K562 (cell line): ENCODE data around the gene PLSCR5. TPM values are rescaled to one million over a fixed set of nuclear protein-coding genes. Genes with fewer than 3 reads are reported as not detected.

Experiments
- ATAC-seq: fragments of 200-7000 bp; cut with Tn5 transposase; 3 replicates; pipeline ENCODE4 v1.9.1; 2020; ENCODE audit warnings: moderate library complexity
- BruUV-seq: library from RNA; stranded (reverse); fragments of 400-500 nt; replicated peaks from 2 replicates; lab custom pipeline; 2021; lab: Mats Ljungman, UMichigan
- CTCF ChIA-PET: fragments of 300-600 bp; formaldehyde crosslinking; extraction: SDS; loops from one replicate; lab custom pipeline; 2021; ENCODE audit warnings: low intra/inter-chr PET ratio; lab: Yijun Ruan, JAX
- POLR2A ChIA-PET: fragments of 300-600, 350-650 bp; sonication (Branson Sonifier 250); formaldehyde crosslinking; extraction: SDS; loops from one replicate; lab custom pipeline; 2021; ENCODE audit warnings: antibody characterized with exemption, inconsistent platforms; lab: Yijun Ruan, JAX
- DNase-seq, 4 experiments: peaks; one replicate each; pipeline versions ENCODE4 v3.0.0 to v3.0.0-alpha.2; 2011 to 2018; ENCODE audit warnings: low spot score in 3 of 4, mixed read lengths in 3 of 4; ENCODE audit errors: extremely low read depth in 1 of 4
- FAIRE-seq: peaks from 2 replicates; lab custom pipeline; 2011; peaks lifted over from hg19 to GRCh38; lab: Jason Lieb, UNC
- H2AFZ ChIP-seq: 2 replicates; pipeline ENCODE4 v1.6.0; 2011; ENCODE audit warnings: low read depth, low read length, control low read depth, inconsistent platforms
- H3K27ac ChIP-seq: fragments of 200-600 bp; 3 replicates; pipeline ENCODE4 v1.8.0; 2011; ENCODE audit warnings: low read depth, mild to moderate bottlenecking, control low read depth, inconsistent platforms, low read length, moderate library complexity, mixed read lengths; ENCODE audit errors: extremely low read depth
- H3K27me3 ChIP-seq, 2 experiments: fragments of 300-600 bp in 1 of 2; 2 replicates in 1 of 2; 3 replicates in 1 of 2; pipeline versions ENCODE4 v1.6.0 to v1.8.0; 2011; ENCODE audit warnings: inconsistent platforms in 2 of 2, low read length in 2 of 2, mild to moderate bottlenecking in 1 of 2, mixed read lengths in 1 of 2, moderate library complexity in 1 of 2; ENCODE audit not compliant: control insufficient read depth in 2 of 2, insufficient read depth in 2 of 2
- H3K36me3 ChIP-seq: fragments of 300-600 bp; 3 replicates; pipeline ENCODE4 v1.8.0; 2011; ENCODE audit warnings: mild to moderate bottlenecking, low read length, inconsistent platforms; ENCODE audit not compliant: control insufficient read depth, insufficient read depth
- H3K4me1 ChIP-seq, 2 experiments: fragments of 200-600 bp in 1 of 2; replicated peaks in 1 of 2; 2 replicates in 1 of 2; 3 replicates in 1 of 2; pipeline versions ENCODE4 v1.5.1 to v1.8.0; 2011; ENCODE audit warnings: inconsistent platforms in 2 of 2, low read length in 2 of 2, mild to moderate bottlenecking in 1 of 2, mixed read lengths in 1 of 2, moderate library complexity in 1 of 2; ENCODE audit not compliant: control insufficient read depth in 2 of 2, insufficient read depth in 2 of 2
- H3K4me2 ChIP-seq: 2 replicates; pipeline ENCODE4 v1.6.1; 2011; ENCODE audit warnings: low read length, control low read depth, inconsistent platforms, mixed read lengths; ENCODE audit not compliant: insufficient read depth
- H3K4me3 ChIP-seq: fragments of 200-600 bp; sonication (generic), shearing (Covaris generic); 2 replicates; pipeline ENCODE4 v1.5.1; 2016; ENCODE audit warnings: control low read depth, inconsistent platforms
- H3K79me2 ChIP-seq: fragments of 200-600 bp; 3 replicates; pipeline ENCODE4 v1.8.0; 2011; ENCODE audit warnings: low read length, inconsistent platforms; ENCODE audit not compliant: control insufficient read depth, insufficient read depth
- H3K9ac ChIP-seq, 2 experiments: 2 replicates each; pipeline versions ENCODE4 v1.6.0 to v1.6.1; 2011; ENCODE audit warnings: low read depth in 2 of 2, low read length in 2 of 2, control low read depth in 1 of 2, inconsistent platforms in 1 of 2, mild to moderate bottlenecking in 1 of 2, mixed read lengths in 1 of 2; ENCODE audit not compliant: insufficient read depth in 1 of 2
- H3K9me1 ChIP-seq: one replicate; pipeline ENCODE4 v1.6.0; 2011; ENCODE audit warnings: inconsistent platforms, mild to moderate bottlenecking, low read length, moderate library complexity; ENCODE audit not compliant: control insufficient read depth, insufficient read depth
- H3K9me3 ChIP-seq: replicated peaks from 2 replicates; pipeline ENCODE4 v1.5.1; 2011; ENCODE audit warnings: low read depth, low read length, inconsistent platforms; ENCODE audit not compliant: control insufficient read depth, insufficient read depth
- H4K20me1 ChIP-seq: replicated peaks from 2 replicates; pipeline ENCODE4 v1.6.1; 2011; ENCODE audit warnings: low read length, inconsistent platforms, mixed read lengths; ENCODE audit not compliant: control insufficient read depth, insufficient read depth
- EGR1 ChIP-seq: fragments of 450-650 bp; conservative IDR thresholded peaks from 2 replicates; pipeline ENCODE4 v1.6.1; 2017; ENCODE audit warnings: mild to moderate bottlenecking
- IFI16 ChIP-seq: fragments of 250-450 bp; sonication (Bioruptor Pico); IDR thresholded peaks from 2 replicates; pipeline ENCODE4 v2.1.2; 2022; ENCODE audit warnings: mild to moderate bottlenecking, inconsistent platforms
- NR3C1 ChIP-seq: sonication (generic); formaldehyde crosslinking; IDR thresholded peaks from 2 replicates; pipeline ENCODE4 v1.8.1; 2022; ENCODE audit warnings: missing genetic modification reagents
- POLR2B ChIP-seq: fragments of 450-650 bp; IDR thresholded peaks from 2 replicates; pipeline ENCODE4 v1.6.1; 2018; ENCODE audit warnings: low read depth; ENCODE audit not compliant: partially characterized antibody
- STAT5A ChIP-seq: IDR thresholded peaks from 2 replicates; pipeline ENCODE4 v1.6.1; 2012; ENCODE audit warnings: low read length, inconsistent platforms, borderline replicate concordance
- THRAP3 ChIP-seq: fragments of 450-650 bp; IDR thresholded peaks from 2 replicates; pipeline ENCODE4 v1.6.1; 2016; ENCODE audit warnings: mild to moderate bottlenecking, inconsistent platforms, borderline replicate concordance
- in situ Hi-C: fragments of 300-500 bp; cut with MboI; formaldehyde crosslinking; loops from 4 replicates; pipeline ENCODE4 v1.15.0; 2018; ENCODE audit warnings: inconsistent platforms, mixed read lengths
- intact Hi-C: fragments of 100-400 bp; cut with micrococcal nuclease; formaldehyde crosslinking; loops from 2 replicates; pipeline ENCODE4 v1.14.2; 2022
- polyA plus RNA-seq, 8 experiments: library from polyadenylated mRNA; depleted of rRNA in 4 of 8; stranded (reverse) in 5 of 8; unstranded in 3 of 8; fragments of >200 nt; fragmentation: Nextera tagmentation in 2 of 8; fragmentation: Illumina TruSeq in 1 of 8; extraction: Ambion mirVana in 2 of 8; extraction: Trizol in 1 of 8; gene quantifications; 2 replicates each; pipeline versions ENCODE4 v1.2.1 to v1.2.3, GENCODE V29; 2011 to 2014; ENCODE audit warnings: inconsistent platforms in 1 of 8, missing spikeins in 1 of 8
- small RNA-seq: library from RNA; depleted of rRNA; stranded (forward); fragments of <200 nt; gene quantifications from one replicate; pipeline ENCODE3, GENCODE V24; 2014
- total RNA-seq, 7 experiments: library from RNA; depleted of rRNA in 6 of 7; stranded (reverse); fragments of >200 nt in 6 of 7; fragmentation: Illumina TruSeq in 2 of 7; extraction: Trizol in 2 of 7; gene quantifications; 2 replicates each; pipeline versions ENCODE4 v1.2.1 to v1.2.3, GENCODE V29; 2011 to 2021; ENCODE audit warnings: low replicate concordance in 1 of 7
- TF ChIP-seq, protein P1 (sequence below): IDR thresholded peaks from 2 replicates; pipeline ENCODE4 v1.6.1; 2016; ENCODE audit warnings: missing genetic modification characterization, missing compliant biosample characterization

The PLSCR5 gene
- total and polyA plus RNA-seq, 9 of the 15 experiments (the other 6 are each of a cell fraction or from before 2014, with no cell fraction given), result not detected

DNA sequence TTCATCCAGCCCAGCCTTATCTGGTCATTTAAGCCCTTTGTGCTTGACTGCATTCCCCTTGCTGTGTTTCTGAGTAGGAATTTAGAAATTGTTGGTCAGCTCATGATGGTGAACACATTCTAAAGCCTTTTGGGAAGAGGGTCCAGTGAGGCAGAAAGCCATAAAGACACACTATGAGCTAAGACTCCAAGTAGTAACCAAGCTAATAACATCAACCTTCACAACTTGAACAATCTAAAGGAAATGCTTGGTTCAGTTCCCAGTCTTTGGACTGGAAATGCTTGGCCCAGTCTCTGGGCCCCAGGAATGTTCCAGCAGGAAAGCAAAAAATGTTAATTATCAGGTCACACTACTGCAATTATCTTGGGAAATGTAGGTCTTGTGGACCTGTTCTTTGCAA lies 68.5 kb downstream of the PLSCR5 start:
- no peak overlapping the region for H3K4me2 ChIP-seq
- no peak for DNase-seq
- no peak for TF ChIP-seq POLR2B
- TF ChIP-seq IFI16 (CRISPR knock-in tag), result no peak
- TF ChIP-seq NR3C1, result no peak
- TF ChIP-seq THRAP3, result no peak
- TF ChIP-seq, protein P1, sequence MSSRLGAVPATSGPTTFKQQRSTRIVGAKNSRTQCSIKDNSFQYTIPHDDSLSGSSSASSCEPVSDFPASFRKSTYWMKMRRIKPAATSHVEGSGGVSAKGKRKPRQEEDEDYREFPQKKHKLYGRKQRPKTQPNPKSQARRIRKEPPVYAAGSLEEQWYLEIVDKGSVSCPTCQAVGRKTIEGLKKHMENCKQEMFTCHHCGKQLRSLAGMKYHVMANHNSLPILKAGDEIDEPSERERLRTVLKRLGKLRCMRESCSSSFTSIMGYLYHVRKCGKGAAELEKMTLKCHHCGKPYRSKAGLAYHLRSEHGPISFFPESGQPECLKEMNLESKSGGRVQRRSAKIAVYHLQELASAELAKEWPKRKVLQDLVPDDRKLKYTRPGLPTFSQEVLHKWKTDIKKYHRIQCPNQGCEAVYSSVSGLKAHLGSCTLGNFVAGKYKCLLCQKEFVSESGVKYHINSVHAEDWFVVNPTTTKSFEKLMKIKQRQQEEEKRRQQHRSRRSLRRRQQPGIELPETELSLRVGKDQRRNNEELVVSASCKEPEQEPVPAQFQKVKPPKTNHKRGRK (tag), result no peak
- no peak for TF ChIP-seq EGR1
- no peak for TF ChIP-seq STAT5A
- H3K27me3 ChIP-seq, result no peaks in the 10 kb centered on the region
- no peak overlapping the region for H3K4me3 ChIP-seq
- H3K9me1 ChIP-seq, result no peaks in the 10 kb centered on the region
- H4K20me1 ChIP-seq, result 0 out of 2 replicates have a peak, but pooled peaks cover under 1% of the 10 kb centered on the region
- peaks cover 57% of the 10 kb centered on the region for H3K79me2 ChIP-seq
- H3K9me3 ChIP-seq, result no peaks in the 10 kb centered on the region
- H3K9ac ChIP-seq, result no peak overlapping the region
- peaks cover 48% of the 10 kb centered on the region; the same call in 2 of the 3 replicates for H3K36me3 ChIP-seq
- peaks cover 0 to 10% of the 10 kb centered on the region in 2 experiments; a peak in 3 of 5 replicates for H3K4me1 ChIP-seq
- peak; percentile 42 for FAIRE-seq
- in situ Hi-C loops (no loop called here), intact Hi-C loops (no loop called here)
- BruUV-seq, result no TSS peak
- H3K27ac ChIP-seq, result no peak overlapping the region
- CTCF ChIA-PET, result no interaction called here
- H2AFZ ChIP-seq, result no peak overlapping the region
- peak; percentile 22 for ATAC-seq
- POLR2A ChIA-PET, result interaction anchor here (0.6 to 0.9 kb wide), 2 partner anchors 32 to 68 kb away, joined by 3 read pairs; no protein-coding TSS in a partner anchor

Small RNAs within 50 kb of the gene (small RNA-seq; reads per million reads assigned to genes)
- not detected for gene RNU6-428P

Other genes with a start within 250 kb of the PLSCR5 start
- not detected in 2 replicates for gene PLSCR2, start 135.8 kb downstream of the PLSCR5 start, total RNA-seq (2014; rRNA removed)
- gene PLSCR2, start 135.8 kb downstream of the PLSCR5 start, total RNA-seq (2014; rRNA removed; fragmentation: Illumina TruSeq; extraction: Trizol), result 0.25 and 0.26 TPM in 2 replicates
- gene PLSCR2, start 135.8 kb downstream of the PLSCR5 start, total RNA-seq (2015; rRNA removed; fragmentation: Illumina TruSeq; extraction: Trizol), result 0.25 and 0.30 TPM in 2 replicates
- gene PLSCR2, start 135.8 kb downstream of the PLSCR5 start, total RNA-seq (2021), result 0.18 and 0.40 TPM in 2 replicates
- gene PLSCR2, start 135.8 kb downstream of the PLSCR5 start, polyA plus RNA-seq (2011; rRNA removed), result not detected in 2 replicates
- gene PLSCR2, start 135.8 kb downstream of the PLSCR5 start, polyA plus RNA-seq (2014; fragmentation: Illumina TruSeq; extraction: Trizol), result not detected in 2 replicates
- gene PLSCR2, start 135.8 kb downstream of the PLSCR5 start, polyA plus RNA-seq (2014; fragmentation: Nextera tagmentation; extraction: Ambion mirVana), result under 1 TPM; 0.07 to 0.49 TPM
- gene PLSCR2, start 135.8 kb downstream of the PLSCR5 start, polyA plus RNA-seq (2014; rRNA removed), result not detected in 2 replicates
- gene PLSCR1, start 60.7 kb downstream of the PLSCR5 start, total RNA-seq (2014; rRNA removed), result 51.1 and 53.9 TPM in 2 replicates
- gene PLSCR1, start 60.7 kb downstream of the PLSCR5 start, total RNA-seq (2014; rRNA removed; fragmentation: Illumina TruSeq; extraction: Trizol), result 69.1 and 71.1 TPM in 2 replicates
- 66.6 and 75.4 TPM in 2 replicates for gene PLSCR1, start 60.7 kb downstream of the PLSCR5 start, total RNA-seq (2015; rRNA removed; fragmentation: Illumina TruSeq; extraction: Trizol)
- 63.8 and 66.2 TPM in 2 replicates for gene PLSCR1, start 60.7 kb downstream of the PLSCR5 start, total RNA-seq (2021)
- gene PLSCR1, start 60.7 kb downstream of the PLSCR5 start, polyA plus RNA-seq (2011; rRNA removed), result 33.5 and 40.6 TPM in 2 replicates
- gene PLSCR1, start 60.7 kb downstream of the PLSCR5 start, polyA plus RNA-seq (2014; fragmentation: Illumina TruSeq; extraction: Trizol), result 60.9 and 75.5 TPM in 2 replicates
- 100 to 1,000 TPM; 115 to 122 TPM for gene PLSCR1, start 60.7 kb downstream of the PLSCR5 start, polyA plus RNA-seq (2014; fragmentation: Nextera tagmentation; extraction: Ambion mirVana)
- 65.0 and 68.3 TPM in 2 replicates for gene PLSCR1, start 60.7 kb downstream of the PLSCR5 start, polyA plus RNA-seq (2014; rRNA removed)